Measurements from ENCODE around the gene ECHDC3.

DNA sequence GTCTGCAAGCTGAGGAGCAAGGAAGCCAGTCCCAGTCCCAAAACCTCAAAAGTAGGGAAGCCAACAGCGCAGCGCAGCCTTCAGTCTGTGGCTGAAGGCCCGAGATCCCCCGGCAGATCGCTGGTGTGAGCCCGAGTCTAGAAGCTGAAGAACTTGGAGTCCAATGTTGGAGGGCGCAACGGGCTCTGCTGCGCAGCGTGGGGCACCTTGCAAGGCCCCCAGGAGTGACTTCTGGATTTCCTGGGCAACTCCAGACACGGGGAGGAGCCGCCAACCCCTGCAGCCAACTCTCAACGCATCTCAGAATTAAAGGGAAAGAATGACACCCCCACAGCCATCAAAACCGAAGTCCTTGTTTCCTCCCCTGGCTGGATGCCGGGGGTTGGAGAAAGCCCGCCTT, 62.2 kb downstream of the ECHDC3 start:
- TF ChIP-seq, protein P1, sequence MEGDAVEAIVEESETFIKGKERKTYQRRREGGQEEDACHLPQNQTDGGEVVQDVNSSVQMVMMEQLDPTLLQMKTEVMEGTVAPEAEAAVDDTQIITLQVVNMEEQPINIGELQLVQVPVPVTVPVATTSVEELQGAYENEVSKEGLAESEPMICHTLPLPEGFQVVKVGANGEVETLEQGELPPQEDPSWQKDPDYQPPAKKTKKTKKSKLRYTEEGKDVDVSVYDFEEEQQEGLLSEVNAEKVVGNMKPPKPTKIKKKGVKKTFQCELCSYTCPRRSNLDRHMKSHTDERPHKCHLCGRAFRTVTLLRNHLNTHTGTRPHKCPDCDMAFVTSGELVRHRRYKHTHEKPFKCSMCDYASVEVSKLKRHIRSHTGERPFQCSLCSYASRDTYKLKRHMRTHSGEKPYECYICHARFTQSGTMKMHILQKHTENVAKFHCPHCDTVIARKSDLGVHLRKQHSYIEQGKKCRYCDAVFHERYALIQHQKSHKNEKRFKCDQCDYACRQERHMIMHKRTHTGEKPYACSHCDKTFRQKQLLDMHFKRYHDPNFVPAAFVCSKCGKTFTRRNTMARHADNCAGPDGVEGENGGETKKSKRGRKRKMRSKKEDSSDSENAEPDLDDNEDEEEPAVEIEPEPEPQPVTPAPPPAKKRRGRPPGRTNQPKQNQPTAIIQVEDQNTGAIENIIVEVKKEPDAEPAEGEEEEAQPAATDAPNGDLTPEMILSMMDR (IDR thresholded peaks at IDR 0.05), result no peak
- no peak for TF ChIP-seq EZH2 (IDR thresholded peaks at IDR 0.05)

All from neural progenitor cell (in vitro differentiated cells).